Measurements from ENCODE around the gene MYO18B.

MYO18B gene

GRCh38 chr22:25780673-25781072 is 38.7 kb downstream of the MYO18B start:
- DNase-seq: no peak

DNA sequence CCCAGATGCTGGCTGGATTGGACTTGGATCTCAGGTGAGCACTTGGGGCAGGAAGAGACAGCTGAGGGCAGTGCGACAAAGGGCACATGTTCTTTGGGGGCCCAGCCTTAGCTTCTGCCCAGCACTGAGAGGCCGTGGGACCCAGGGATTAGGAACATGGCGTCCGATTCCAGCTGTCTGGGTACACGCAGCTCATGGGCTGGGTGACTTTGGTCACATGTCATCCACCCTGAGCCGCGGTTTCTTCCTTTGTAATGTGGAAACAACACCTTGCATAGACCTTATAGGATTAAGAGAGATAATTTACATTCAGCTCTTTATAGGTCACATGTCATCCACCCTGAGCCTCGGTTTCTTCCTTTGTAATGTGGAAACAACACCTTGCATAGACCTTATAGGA is 39.8 kb downstream of the MYO18B start:
- DNase-seq: no peak

- no peak for DNase-seq
These were observed 40.8 kb downstream of the MYO18B start for GRCh38 chr22:25782831-25783230.

GRCh38 chr22:25783856-25784255 is 41.9 kb downstream of the MYO18B start:
- DNase-seq: no peak

- DNase-seq: no peak
These were observed 44.2 kb downstream of the MYO18B start for GRCh38 chr22:25786165-25786564.

DNA sequence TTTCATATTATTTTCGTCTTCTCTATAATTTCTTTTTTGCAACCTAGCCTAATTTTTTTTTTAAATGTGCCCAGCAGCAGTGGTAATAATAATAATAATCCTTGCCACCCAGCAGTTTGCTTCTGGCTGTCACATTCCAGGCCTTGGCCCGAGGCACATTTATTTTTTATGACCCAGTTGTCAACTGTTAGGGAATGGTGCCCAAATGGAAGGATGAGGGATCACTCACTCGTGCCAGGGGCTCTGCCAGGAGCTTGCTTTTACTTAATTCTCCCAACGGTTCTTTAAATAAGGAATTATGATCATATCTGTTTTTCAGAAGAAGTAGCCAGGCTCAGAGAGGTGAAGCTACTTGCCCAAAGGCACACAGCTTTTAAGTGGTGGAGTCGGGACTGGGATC is 49.6 kb downstream of the MYO18B start:
- DNase-seq: no peak

DNA sequence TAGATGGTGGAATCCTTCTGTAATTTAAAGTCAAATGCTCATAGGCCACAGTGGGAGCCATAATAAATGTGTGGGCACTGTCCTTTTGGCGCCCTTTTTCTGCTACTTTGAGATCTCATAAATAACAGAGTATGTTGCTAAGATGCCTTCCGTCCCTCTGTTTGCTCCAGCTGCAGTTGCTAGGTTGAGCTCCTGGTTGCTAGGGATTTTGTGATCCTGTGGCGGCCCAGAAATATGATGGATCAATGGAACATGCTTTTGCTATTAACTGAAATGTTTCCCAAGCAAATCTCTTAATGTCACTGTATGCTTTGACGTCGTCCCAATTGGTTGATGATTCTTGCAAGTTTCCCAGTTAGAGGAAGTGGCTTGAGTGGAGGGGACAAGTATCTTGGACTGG is 53.5 kb downstream of the MYO18B start:
- no peak for DNase-seq

- DNase-seq: no peak
These were observed 55.7 kb downstream of the MYO18B start for GRCh38 chr22:25797498-25798290.

- DNase-seq: no peak
These were observed 58.8 kb downstream of the MYO18B start for GRCh38 chr22:25800766-25801165.

DNA sequence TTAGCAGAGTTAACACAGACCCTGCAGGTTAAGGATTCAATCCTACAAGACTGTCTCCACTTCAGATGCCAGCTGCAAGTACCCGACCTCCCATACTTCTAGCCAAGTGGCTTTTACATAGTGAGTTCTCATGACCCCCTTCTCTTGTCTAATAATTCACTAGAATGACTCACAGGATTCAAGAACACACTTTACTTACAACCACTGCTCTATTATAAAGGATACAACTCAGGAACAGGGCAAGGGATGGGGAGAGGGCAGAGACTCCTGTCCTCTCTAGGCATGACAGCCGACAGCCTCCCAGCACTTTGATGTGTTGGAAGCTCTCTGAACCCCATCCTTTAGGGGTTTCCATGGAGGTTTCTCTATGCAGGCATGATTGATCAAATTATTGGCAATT is 60.0 kb downstream of the MYO18B start:
- DNase-seq: no peak

DNA sequence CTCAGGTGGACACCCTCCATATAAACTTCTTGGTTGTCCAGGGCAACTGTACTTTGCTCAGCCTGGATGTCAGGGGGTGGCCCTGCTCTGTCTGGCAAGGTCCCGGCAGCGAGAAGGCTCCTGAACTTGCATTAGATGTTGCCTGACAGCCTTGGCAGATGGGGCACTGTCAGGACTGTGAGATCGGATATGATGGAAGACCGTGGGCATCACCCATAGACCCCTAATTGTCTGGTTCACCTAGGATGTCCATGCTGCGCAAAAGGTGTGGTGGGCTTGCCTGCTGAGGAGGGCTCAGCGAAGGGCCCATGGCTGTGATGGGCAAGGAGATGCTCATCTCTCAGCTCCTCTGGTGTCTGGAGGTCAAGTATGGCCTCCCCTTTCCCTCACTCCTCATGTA is 62.7 kb downstream of the MYO18B start:
- DNase-seq: no peak

DNA sequence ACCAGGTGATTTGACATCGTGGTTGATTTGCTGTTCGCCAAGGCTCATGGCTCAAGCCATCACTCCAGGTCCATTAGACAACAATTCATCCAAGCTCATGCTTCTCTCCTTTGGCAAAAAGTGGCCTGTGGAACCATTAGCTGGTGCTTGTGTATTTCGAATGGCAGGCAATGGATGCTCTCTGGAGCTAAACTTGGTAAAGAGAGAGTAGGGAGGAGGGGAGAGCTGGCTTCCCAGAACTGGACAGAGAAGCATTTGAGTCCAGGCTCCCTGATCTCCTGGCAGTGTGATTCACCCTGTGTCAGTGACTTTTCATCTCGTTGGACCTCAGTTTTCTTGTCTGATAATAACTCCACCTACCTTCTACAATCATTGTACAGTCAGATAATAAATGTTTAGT is 64.6 kb downstream of the MYO18B start:
- DNase-seq: no peak

GRCh38 chr22:25814685-25815084 is 72.7 kb downstream of the MYO18B start:
- no peak for DNase-seq

GRCh38 chr22:25815561-25815960 is 73.6 kb downstream of the MYO18B start:
- DNase-seq: no peak

DNA sequence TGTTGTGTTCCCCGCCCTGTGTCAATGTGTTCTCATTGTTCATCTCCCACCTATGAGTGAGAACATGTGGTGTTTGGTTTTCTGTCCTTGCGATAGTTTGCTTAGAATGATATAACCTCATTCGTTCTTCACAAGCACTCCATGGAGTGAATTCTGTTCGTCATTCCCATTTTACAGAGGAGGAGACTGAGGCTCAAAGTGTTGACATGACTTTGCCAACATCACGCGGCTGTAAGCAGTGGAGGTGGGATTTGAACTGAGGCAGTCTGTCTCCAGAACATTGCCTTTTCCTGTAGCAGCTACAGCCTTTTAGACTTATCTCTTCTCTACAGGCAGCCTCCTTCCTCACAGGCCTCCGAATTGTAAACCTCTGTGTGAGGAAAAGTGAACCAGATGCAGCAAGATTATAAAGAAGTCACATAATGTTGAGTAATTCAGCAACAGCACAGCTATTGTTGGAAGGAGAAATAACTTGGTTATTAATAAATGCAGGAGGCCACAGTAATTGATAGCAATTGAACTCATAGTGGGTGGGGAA is 74.6 kb downstream of the MYO18B start:
- DNase-seq: no peak

GRCh38 chr22:25817092-25817943 is 75.3 kb downstream of the MYO18B start:
- DNase-seq: no peak

DNA sequence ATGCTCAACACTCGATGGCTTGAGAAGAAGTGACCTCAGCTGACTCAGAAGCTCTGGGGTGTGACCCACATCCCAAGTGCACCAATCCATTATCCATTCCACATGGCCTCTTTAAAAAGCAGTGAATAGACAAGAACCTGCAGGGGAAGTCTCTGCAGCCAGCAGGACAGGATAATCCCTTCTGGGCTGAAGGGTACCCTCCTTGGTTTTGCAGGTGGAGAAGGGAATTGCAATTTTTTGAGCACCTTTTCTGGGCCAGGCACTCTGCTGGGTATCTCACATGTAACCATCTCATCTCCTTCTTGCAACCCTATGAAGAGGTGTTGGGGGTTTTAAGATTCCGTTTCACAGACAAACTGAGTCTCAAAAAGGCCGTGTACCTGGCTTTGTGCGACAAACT is 76.6 kb downstream of the MYO18B start:
- no peak for DNase-seq

DNA sequence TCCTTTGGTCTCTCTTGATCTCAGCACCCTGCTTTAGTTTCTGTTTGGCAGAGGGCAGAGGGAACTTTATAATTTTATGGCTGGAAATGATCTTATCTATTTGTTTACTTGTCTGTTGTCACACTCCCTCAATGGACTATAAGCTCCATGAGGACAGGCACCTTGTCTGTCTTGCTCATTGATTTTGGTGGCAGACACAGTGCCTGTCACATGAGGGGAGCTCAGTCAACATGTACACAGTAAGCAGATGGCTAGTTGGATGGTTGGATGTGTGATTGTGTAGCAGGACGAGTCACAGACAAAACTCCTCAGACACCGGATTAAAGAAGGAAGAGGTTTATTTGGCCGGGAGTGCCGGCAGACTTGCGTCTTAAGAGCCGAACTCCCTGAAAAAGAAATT is 80.4 kb downstream of the MYO18B start:
- DNase-seq: no peak

DNA sequence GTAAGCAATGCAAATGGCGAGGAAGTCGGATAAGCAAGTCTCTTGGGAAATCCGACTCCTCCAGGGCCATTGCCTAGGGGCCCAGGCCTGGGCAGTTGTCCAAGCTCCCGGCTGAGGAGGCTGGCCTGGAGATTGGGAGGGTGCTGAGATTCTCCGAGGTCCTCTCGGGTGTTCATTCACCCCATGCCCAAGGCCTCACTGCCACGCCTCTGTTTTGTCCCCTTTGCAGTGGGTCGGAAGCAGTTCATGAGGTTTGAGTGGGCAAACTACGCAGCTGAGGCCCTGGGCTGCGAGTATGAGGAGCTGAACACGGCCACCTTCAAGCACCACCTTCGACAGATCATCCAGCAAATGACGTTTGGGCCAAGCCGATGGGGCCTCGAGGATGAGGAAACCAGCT is 81.3 kb downstream of the MYO18B start:
- DNase-seq: no peak

DNA sequence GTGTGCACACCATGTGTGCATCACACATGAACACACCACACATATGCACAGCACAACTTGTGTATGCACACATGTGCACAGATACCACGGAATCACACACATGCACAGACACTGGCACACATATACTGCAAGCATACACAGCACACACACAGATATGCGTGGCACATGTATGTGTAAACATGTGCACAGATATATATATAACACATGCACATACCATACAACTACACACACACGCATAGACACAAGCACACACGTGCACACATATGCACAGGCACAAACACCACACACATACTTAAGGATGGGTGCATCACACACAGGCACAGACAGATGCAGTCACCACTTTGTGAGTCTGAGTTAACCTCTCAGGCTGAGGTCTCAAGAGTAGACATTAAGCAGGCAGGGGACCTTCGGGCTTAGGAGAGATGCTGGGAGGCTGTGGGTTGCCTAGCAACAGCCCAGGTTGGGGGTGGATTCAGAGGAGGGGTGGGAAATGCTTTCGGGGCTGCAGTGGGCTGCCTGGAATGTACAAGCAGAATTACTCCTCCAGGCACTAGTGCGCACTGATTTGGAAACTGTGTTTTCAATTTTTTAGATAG is 82.9 kb downstream of the MYO18B start:
- no peak for DNase-seq

GRCh38 chr22:25827415-25827814 is 85.4 kb downstream of the MYO18B start:
- DNase-seq: no peak

DNA sequence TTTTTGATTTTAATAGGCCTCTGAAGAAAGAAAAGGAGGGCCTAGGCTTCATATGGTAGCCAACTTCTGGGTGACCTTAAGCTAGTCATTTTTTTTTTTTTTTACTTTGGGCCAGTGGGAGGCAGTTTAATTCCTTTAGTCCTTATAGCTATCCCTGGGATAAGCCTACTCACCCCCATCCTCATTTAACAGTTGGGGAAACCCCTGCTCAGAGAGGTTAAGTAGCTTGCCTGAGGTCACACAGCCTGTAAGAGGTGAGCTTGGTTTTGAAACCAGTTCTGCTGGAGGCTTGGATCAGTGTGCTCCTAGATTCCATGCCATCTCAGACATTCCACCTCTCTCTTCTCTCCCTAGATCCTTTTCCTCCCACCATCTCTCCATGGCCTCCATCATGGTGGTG is 86.4 kb downstream of the MYO18B start:
- no peak for DNase-seq

GRCh38 chr22:25829237-25829636 is 87.2 kb downstream of the MYO18B start:
- DNase-seq: no peak

All from stimulated activated CD4-positive, alpha-beta T cell treated with anti-CD3 and anti-CD28 coated beads, Interleukin-4, amount 100 ng/mL, for 4 hours (primary cell).